Left ventricle myocardium inferior (tissue), 1 donor: ENCODE results near the gene HRNR. TPM values are rescaled to one million over a fixed set of nuclear protein-coding genes. Genes with fewer than 3 reads are reported as not detected.
"Not testable (repeated sequence)": the region's sequence is repeated elsewhere in the genome, so short reads cannot be mapped to it uniquely, and the experiment has no call there.

Experiments used
- DNase-seq: peaks from one replicate; pipeline ENCODE4 v3.0.0-alpha.2; 2020
- H3K27ac ChIP-seq: fragments of 200-600 bp; replicated peaks from 2 replicates; pipeline ENCODE4 v1.8.0; 2021
- H3K27me3 ChIP-seq: fragments of 200-600 bp; 2 replicates; pipeline ENCODE4 v1.8.0; 2021; ENCODE audit warnings: low read depth
- H3K36me3 ChIP-seq: fragments of 200-600 bp; 2 replicates; pipeline ENCODE4 v1.8.0; 2021
- H3K4me1 ChIP-seq: fragments of 200-600 bp; 2 replicates; pipeline ENCODE4 v1.8.0; 2021
- H3K4me3 ChIP-seq: fragments of 200-600 bp; 2 replicates; pipeline ENCODE4 v1.8.0; 2021; ENCODE audit warnings: mild to moderate bottlenecking, moderate library complexity
- H3K9me3 ChIP-seq: fragments of 200-600 bp; replicated peaks from 2 replicates; pipeline ENCODE4 v1.8.0; 2021
- intact Hi-C: fragments of 100-400 bp; cut with micrococcal nuclease; formaldehyde crosslinking; loops from one replicate; pipeline ENCODE4 v1.11.0; 2022
- long read RNA-seq: library from polyadenylated mRNA; unstranded; transcript quantifications from one replicate; pipeline ENCODE4 v2.0.0, GENCODE V29; 2021
- total RNA-seq: library from RNA; stranded (reverse); fragmentation: NEBNext Ultra II Directional; extraction: Animal tissue kit (Norgen Biotek cat#: 25700); gene quantifications from one replicate; pipeline ENCODE4 v1.2.1, GENCODE V29; 2021
- TF ChIP-seq, protein P1 (sequence below): fragments of 200-600 bp; IDR thresholded peaks from 2 replicates; pipeline ENCODE4 v1.8.0; 2021; ENCODE audit warnings: antibody characterized with exemption, mild to moderate bottlenecking, borderline replicate concordance
- donor health status: DM: no; HTN: yes; CAD: no; lungs with severe emphysema.

Gene HRNR
- total RNA-seq = not detected
- long read RNA-seq = 0 reads

DNA sequence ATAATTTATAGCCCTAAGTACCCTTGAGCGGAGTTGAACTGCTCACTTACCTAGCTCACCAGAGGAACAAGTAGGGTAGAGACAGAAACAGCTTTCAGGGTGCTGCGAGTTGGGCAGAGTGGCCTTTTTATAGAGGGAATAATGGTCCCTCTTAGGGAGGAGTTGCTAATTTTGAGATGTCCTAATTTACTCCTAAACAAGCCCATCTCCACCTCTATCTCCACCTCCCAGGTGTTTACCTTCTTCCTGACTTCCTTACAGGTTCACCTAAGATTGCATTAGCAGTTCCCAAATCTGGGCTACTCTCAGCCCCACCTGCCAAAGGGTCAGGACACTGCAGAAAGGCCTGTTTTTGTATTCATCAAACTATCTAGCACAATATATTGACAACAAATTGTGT, at the start of gene HRNR:
Gene HRNR, minus strand, starts transcription at position 101 of the 400 bp plus-strand sequence. CDS start 940 bp downstream, outside the sequence.
- intact Hi-C loops = no loop called here
- no peaks in the 10 kb centered on the region for H3K36me3 ChIP-seq

DNA sequence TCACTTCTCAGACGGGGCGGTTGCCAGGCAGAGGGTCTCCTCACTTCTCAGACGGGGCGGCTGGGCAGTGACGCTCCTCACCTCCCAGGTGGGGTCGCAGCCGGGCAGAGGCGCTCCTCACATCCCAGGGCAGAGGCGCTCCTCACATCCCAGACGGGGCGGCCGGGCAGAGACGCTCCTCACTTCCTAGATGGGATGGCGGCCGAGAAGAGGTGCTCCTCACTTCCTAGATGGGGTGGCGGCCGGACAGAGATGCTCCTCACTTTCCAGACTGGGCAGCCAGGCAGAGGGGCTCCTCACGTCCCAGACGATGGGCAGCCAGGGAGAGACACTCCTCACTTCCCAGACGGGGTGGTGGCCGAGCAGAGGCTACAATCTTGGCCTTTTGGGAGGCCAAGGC, 32.4 kb upstream of the HRNR start:
- intact Hi-C loops, H3K4me3 ChIP-seq, H3K27me3 ChIP-seq, H3K4me1 ChIP-seq, DNase-seq, H3K27ac ChIP-seq, H3K36me3 ChIP-seq: not testable (repeated sequence)
- H3K9me3 ChIP-seq = peaks cover 38% of the 10 kb centered on the region

More for the DNA sequence above, at the start of gene HRNR:
- Histone ChIP-seq H3K27me3 (no peaks in the 10 kb centered on the region), H3K4me1 (no peaks in the 10 kb centered on the region), H3K27ac (no peak within 1 kb of the TSS), H3K4me3 (no peak within 1 kb of the TSS), H3K9me3 (no peaks in the 10 kb centered on the region)
- TF ChIP-seq, protein P1, sequence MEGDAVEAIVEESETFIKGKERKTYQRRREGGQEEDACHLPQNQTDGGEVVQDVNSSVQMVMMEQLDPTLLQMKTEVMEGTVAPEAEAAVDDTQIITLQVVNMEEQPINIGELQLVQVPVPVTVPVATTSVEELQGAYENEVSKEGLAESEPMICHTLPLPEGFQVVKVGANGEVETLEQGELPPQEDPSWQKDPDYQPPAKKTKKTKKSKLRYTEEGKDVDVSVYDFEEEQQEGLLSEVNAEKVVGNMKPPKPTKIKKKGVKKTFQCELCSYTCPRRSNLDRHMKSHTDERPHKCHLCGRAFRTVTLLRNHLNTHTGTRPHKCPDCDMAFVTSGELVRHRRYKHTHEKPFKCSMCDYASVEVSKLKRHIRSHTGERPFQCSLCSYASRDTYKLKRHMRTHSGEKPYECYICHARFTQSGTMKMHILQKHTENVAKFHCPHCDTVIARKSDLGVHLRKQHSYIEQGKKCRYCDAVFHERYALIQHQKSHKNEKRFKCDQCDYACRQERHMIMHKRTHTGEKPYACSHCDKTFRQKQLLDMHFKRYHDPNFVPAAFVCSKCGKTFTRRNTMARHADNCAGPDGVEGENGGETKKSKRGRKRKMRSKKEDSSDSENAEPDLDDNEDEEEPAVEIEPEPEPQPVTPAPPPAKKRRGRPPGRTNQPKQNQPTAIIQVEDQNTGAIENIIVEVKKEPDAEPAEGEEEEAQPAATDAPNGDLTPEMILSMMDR = no peak
- DNase-seq = no peak

DNA sequence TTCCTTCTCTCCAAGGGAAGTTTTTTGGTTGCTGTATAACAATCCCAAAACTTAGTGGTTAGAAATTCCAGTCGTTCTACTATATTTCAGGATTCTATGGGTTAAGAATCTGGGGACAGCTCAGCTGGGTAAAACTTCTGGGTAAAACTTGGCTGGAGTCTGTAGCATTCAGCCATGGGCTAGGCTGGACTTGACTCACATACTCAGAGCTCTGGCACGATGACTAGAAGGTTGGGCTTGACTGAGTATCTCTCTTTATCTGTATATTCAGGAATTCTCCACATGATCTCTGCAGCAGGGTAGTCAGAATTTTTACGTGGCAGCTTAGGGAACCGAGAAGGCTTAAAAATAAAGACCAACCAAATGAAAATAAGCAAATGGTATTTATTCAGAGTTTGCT, 28.2 kb upstream of the HRNR start:
- H3K36me3 ChIP-seq = peaks cover 3% of the 10 kb centered on the region
- H3K27me3 ChIP-seq = no peaks in the 10 kb centered on the region
- intact Hi-C loops = no loop called here
- H3K4me1 ChIP-seq = peaks cover 5% of the 10 kb centered on the region
- no peak overlapping the region for H3K27ac ChIP-seq
- H3K9me3 ChIP-seq = peaks cover 3% of the 10 kb centered on the region
- no peak overlapping the region for H3K4me3 ChIP-seq
- no peak for DNase-seq
- TF ChIP-seq, protein P1 = no peak

DNA sequence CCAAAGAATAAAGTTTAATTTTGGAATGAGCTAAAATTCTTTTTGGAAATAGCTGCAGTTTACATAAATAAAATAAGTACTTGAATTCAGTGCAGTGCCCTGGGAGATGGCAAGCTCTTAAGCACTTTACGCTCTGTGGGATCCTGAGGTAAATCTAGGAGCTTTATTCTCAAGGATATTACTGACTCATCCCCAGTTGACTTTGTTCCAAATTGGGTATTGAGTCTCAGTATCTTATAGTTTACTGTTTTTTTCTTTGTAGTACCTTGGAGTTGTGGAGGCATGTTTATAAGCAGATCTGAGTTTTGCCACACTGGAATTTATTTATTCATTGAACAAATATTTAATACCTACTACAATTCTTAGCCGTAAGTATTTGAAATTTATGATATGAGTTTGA, 27.4 kb upstream of the HRNR start:
- H3K4me3 ChIP-seq = no peak overlapping the region
- peaks cover 3% of the 10 kb centered on the region for H3K36me3 ChIP-seq
- H3K9me3 ChIP-seq = no peaks in the 10 kb centered on the region
- intact Hi-C loops = no loop called here
- no peak overlapping the region for H3K27ac ChIP-seq
- DNase-seq = no peak
- peaks cover 5% of the 10 kb centered on the region for H3K4me1 ChIP-seq
- H3K27me3 ChIP-seq = no peaks in the 10 kb centered on the region
- TF ChIP-seq, protein P1 = no peak

DNA sequence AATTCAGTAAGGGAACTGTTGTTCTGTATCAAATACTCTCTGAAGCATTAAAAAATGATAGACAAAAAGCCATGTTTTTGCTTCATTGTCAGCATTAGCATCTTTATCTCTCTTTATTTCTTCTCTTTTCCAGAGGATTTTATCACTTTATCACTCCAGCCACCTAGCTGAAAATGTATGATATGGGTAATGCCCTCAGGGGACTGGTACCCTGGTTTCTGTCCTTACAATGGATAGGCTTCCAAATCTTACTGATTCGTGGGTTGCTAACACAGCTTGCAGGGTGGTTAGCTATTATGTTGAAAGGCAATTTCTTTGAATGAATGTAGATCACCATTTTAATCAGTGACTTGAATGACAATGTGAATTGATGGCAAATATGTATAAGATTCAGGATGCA, 23.3 kb upstream of the HRNR start:
- Histone ChIP-seq H3K36me3 (no peaks in the 10 kb centered on the region), H3K4me3 (no peak overlapping the region), H3K27me3 (no peaks in the 10 kb centered on the region), H3K9me3 (no peaks in the 10 kb centered on the region), H3K27ac (no peak overlapping the region), H3K4me1 (peaks cover 5% of the 10 kb centered on the region)
- TF ChIP-seq, protein P1 = no peak
- DNase-seq = no peak
- intact Hi-C loops = no loop called here

DNA sequence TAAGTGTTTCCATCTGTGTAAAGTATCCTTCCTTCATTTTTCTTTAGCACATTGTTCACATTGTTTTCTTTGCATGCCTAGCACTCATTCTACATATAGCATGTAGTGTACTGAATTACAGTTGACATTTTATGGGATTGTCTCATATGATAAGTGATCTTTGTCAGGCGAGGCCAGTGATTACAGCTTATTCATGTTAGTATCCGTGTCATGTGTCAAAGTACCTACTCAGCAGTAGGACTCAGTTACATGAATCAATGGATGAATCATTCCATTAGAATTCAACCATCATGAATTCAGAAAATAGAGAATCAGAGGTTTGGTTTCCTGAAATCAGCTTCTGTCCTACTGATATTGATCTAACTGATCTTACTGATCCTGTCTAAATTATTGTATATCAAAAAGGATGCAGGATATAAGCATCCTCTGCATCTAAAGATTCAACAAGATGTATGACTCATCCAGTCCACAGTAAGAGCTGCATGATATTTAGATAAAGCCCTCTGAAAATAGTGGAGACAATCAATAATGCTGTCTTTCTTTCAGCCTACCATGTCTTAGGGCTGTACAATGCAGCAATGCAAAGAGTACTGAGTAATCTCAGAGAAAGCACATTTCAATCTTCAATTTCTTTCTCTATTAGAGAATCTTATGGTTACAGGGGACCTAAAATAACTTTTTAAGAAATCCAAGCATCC, 20.7 kb upstream of the HRNR start:
- no peak for DNase-seq
- Histone ChIP-seq H3K36me3 (no peaks in the 10 kb centered on the region), H3K27me3 (no peaks in the 10 kb centered on the region), H3K4me3 (no peak overlapping the region), H3K4me1 (no peaks in the 10 kb centered on the region), H3K9me3 (no peaks in the 10 kb centered on the region), H3K27ac (no peak overlapping the region)
- intact Hi-C loops = no loop called here
- TF ChIP-seq, protein P1 = no peak
